ENCODE measurements around the gene PGAM5.

Gene PGAM5

GRCh38 chr12:132710405-132711079, at the start of gene PGAM5:
TSS of gene PGAM5 (plus strand) at chr12:132710842. CDS start at chr12:132710877, 35 bp downstream.
- peak; percentile 87 for DNase-seq (ENCODE audit: extremely low spot score, insufficient read length, low read depth)
- peak; percentile 94 for FAIRE-seq

- FAIRE-seq (no peak), DNase-seq (ENCODE audit: extremely low spot score, insufficient read length, low read depth) (no peak)
Observed at GRCh38 chr12:132660996-132661395, 49.6 kb upstream of the PGAM5 start.

- no peak for DNase-seq (ENCODE audit: extremely low spot score, insufficient read length, low read depth)
- no peak for FAIRE-seq
Observed at GRCh38 chr12:132661972-132662371, 48.7 kb upstream of the PGAM5 start.

- DNase-seq (ENCODE audit: extremely low spot score, insufficient read length, low read depth) (no peak), FAIRE-seq (no peak)
Observed at GRCh38 chr12:132662901-132663755, 47.5 kb upstream of the PGAM5 start.

GRCh38 chr12:132664206-132665148, 46.2 kb upstream of the PGAM5 start:
- DNase-seq (ENCODE audit: extremely low spot score, insufficient read length, low read depth) (no peak), FAIRE-seq (no peak)

- FAIRE-seq (no peak), DNase-seq (ENCODE audit: extremely low spot score, insufficient read length, low read depth) (no peak)
Observed at GRCh38 chr12:132665149-132665491, 45.5 kb upstream of the PGAM5 start.

- FAIRE-seq (no peak), DNase-seq (ENCODE audit: extremely low spot score, insufficient read length, low read depth) (no peak)
Observed at GRCh38 chr12:132665794-132666193, 44.8 kb upstream of the PGAM5 start.

- DNase-seq (ENCODE audit: extremely low spot score, insufficient read length, low read depth) (no peak), FAIRE-seq (no peak)
Observed at GRCh38 chr12:132668191-132669088, 42.2 kb upstream of the PGAM5 start.

- FAIRE-seq (no peak), DNase-seq (ENCODE audit: extremely low spot score, insufficient read length, low read depth) (no peak)
Observed at GRCh38 chr12:132669166-132669879, 41.3 kb upstream of the PGAM5 start.

GRCh38 chr12:132672116-132672515, 38.5 kb upstream of the PGAM5 start:
- DNase-seq (ENCODE audit: extremely low spot score, insufficient read length, low read depth) (no peak), FAIRE-seq (no peak)

- FAIRE-seq (no peak), DNase-seq (ENCODE audit: extremely low spot score, insufficient read length, low read depth) (no peak)
Observed at GRCh38 chr12:132672678-132673077, 38.0 kb upstream of the PGAM5 start.

- FAIRE-seq (no peak), DNase-seq (ENCODE audit: extremely low spot score, insufficient read length, low read depth) (no peak)
Observed at GRCh38 chr12:132673288-132674179, 37.1 kb upstream of the PGAM5 start.

GRCh38 chr12:132674561-132674960, 36.1 kb upstream of the PGAM5 start:
- DNase-seq (ENCODE audit: extremely low spot score, insufficient read length, low read depth) (no peak), FAIRE-seq (no peak)

- DNase-seq (ENCODE audit: extremely low spot score, insufficient read length, low read depth) (no peak), FAIRE-seq (no peak)
Observed at GRCh38 chr12:132675757-132676432, 34.7 kb upstream of the PGAM5 start.

- no peak for DNase-seq (ENCODE audit: extremely low spot score, insufficient read length, low read depth)
- no peak for FAIRE-seq
Observed at GRCh38 chr12:132677492-132677891, 33.1 kb upstream of the PGAM5 start.

GRCh38 chr12:132685400-132685799, 25.2 kb upstream of the PGAM5 start:
- DNase-seq (ENCODE audit: extremely low spot score, insufficient read length, low read depth): no peak
- no peak for FAIRE-seq

- DNase-seq (ENCODE audit: extremely low spot score, insufficient read length, low read depth): peak; percentile 17
- no peak for FAIRE-seq
Observed at GRCh38 chr12:132686825-132687210, 23.8 kb upstream of the PGAM5 start.
